KMS-11 (cell line): Measurements from ENCODE around the gene STS.

ENCODE experiments used
- H2AFZ ChIP-seq: fragments of 200-600 bp; sonication (generic); 2 replicates; pipeline ENCODE4 v1.6.1; 2016; ENCODE audit warnings: antibody characterized with exemption, mixed run types, low read depth
- H3K27ac ChIP-seq: fragments of 200-600 bp; sonication (generic); 2 replicates; pipeline ENCODE4 v1.6.1; 2016; ENCODE audit warnings: mild to moderate bottlenecking, mixed run types
- H3K27me3 ChIP-seq: fragments of 200-600 bp; sonication (generic); 2 replicates; pipeline ENCODE4 v1.6.1; 2017; ENCODE audit warnings: mild to moderate bottlenecking, low read depth, mixed run types, moderate library complexity; ENCODE audit not compliant: insufficient read depth
- H3K36me3 ChIP-seq: fragments of 200-600 bp; sonication (generic); 2 replicates; pipeline ENCODE4 v1.6.1; 2017; ENCODE audit warnings: mild to moderate bottlenecking, mixed run types; ENCODE audit not compliant: insufficient read depth
- H3K4me1 ChIP-seq: fragments of 200-600 bp; sonication (generic); 2 replicates; pipeline ENCODE4 v1.6.1; 2016; ENCODE audit warnings: mild to moderate bottlenecking, low read depth, mixed run types; ENCODE audit not compliant: poor library complexity, severe bottlenecking
- H3K4me2 ChIP-seq: fragments of 200-600 bp; sonication (generic); 2 replicates; pipeline ENCODE4 v1.7.0; 2016; ENCODE audit warnings: mild to moderate bottlenecking, mixed run types
- H3K4me3 ChIP-seq: fragments of 200-600 bp; sonication (generic); IDR thresholded peaks from 2 replicates; pipeline ENCODE4 v1.6.1; 2017; ENCODE audit warnings: low read depth, low read length, mixed read lengths; ENCODE audit not compliant: insufficient read depth
- H3K79me2 ChIP-seq: fragments of 200-600 bp; sonication (generic); 2 replicates; pipeline ENCODE4 v1.6.1; 2016; ENCODE audit warnings: low read depth, mixed run types; ENCODE audit not compliant: insufficient read depth
- H3K9ac ChIP-seq: fragments of 200-600 bp; sonication (generic); 2 replicates; pipeline ENCODE4 v1.6.1; 2016; ENCODE audit warnings: mild to moderate bottlenecking, mixed run types
- H4K20me1 ChIP-seq: fragments of 200-600 bp; sonication (generic); 2 replicates; pipeline ENCODE4 v1.6.1; 2016; ENCODE audit warnings: mild to moderate bottlenecking, mixed run types; ENCODE audit not compliant: insufficient read depth
- TF ChIP-seq, protein P1 (sequence below): fragments of 200-600 bp; sonication (generic); conservative IDR thresholded peaks from 2 replicates; pipeline ENCODE4 v1.6.1; 2017; ENCODE audit warnings: low read depth, mild to moderate bottlenecking, antibody characterized with exemption, low read length, moderate library complexity, mixed read lengths

The STS gene

GRCh38 chrX:7108030-7108429 is 39.5 kb upstream of the STS start:
- Histone ChIP-seq H3K4me3 (no peak overlapping the region), H3K36me3 (no peaks in the 10 kb centered on the region), H3K27me3 (no peaks in the 10 kb centered on the region), H3K4me1 (peaks cover 26% of the 10 kb centered on the region), H2AFZ (no peak overlapping the region), H4K20me1 (no peaks in the 10 kb centered on the region), H3K27ac (no peak overlapping the region), H3K4me2 (no peak overlapping the region), H3K79me2 (no peaks in the 10 kb centered on the region), H3K9ac (no peak overlapping the region)
- TF ChIP-seq, protein P1, sequence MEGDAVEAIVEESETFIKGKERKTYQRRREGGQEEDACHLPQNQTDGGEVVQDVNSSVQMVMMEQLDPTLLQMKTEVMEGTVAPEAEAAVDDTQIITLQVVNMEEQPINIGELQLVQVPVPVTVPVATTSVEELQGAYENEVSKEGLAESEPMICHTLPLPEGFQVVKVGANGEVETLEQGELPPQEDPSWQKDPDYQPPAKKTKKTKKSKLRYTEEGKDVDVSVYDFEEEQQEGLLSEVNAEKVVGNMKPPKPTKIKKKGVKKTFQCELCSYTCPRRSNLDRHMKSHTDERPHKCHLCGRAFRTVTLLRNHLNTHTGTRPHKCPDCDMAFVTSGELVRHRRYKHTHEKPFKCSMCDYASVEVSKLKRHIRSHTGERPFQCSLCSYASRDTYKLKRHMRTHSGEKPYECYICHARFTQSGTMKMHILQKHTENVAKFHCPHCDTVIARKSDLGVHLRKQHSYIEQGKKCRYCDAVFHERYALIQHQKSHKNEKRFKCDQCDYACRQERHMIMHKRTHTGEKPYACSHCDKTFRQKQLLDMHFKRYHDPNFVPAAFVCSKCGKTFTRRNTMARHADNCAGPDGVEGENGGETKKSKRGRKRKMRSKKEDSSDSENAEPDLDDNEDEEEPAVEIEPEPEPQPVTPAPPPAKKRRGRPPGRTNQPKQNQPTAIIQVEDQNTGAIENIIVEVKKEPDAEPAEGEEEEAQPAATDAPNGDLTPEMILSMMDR = no peak

DNA sequence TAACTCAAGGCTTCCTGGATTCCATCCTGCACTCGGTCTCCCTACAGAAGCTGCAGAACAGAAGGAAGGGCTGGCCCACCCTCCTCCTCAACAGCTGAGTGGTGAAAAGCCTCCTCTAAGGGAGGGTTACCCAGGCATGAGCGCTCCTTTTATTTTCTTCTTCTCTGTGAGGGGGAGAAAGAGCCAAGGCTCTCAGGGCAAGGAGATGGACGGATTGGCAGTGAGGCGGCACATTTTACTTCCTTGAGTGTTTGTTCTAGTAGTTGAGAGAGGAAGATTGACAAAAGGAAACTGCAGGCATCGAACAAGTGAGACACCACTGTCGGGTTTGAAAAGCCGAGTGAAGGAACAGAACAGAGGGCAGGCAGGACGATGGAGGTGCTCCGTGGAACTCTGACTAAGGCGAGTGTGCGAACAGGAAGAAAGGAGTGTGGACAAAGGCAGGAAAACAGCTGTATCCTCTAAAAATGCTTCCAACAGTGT is 38.4 kb upstream of the STS start:
- H3K4me2 ChIP-seq = no peak overlapping the region
- no peak overlapping the region for H3K27ac ChIP-seq
- H2AFZ ChIP-seq = no peak overlapping the region
- TF ChIP-seq, protein P1 = no peak
- no peaks in the 10 kb centered on the region for H3K27me3 ChIP-seq
- no peak overlapping the region for H3K9ac ChIP-seq
- no peak overlapping the region for H3K4me3 ChIP-seq
- H4K20me1 ChIP-seq = no peaks in the 10 kb centered on the region
- H3K79me2 ChIP-seq = no peaks in the 10 kb centered on the region
- no peaks in the 10 kb centered on the region for H3K36me3 ChIP-seq
- peaks cover 26% of the 10 kb centered on the region for H3K4me1 ChIP-seq

- H3K27ac ChIP-seq = no peak overlapping the region
- H3K4me3 ChIP-seq = no peak overlapping the region
- H4K20me1 ChIP-seq = no peaks in the 10 kb centered on the region
- H3K4me2 ChIP-seq = 0 out of 2 replicates have a peak overlapping the region, but pooled peaks have one; percentile 17
- no peaks in the 10 kb centered on the region for H3K27me3 ChIP-seq
- TF ChIP-seq, protein P1 = no peak
- peaks cover 36% of the 10 kb centered on the region for H3K4me1 ChIP-seq
- no peak overlapping the region for H2AFZ ChIP-seq
- H3K79me2 ChIP-seq = no peaks in the 10 kb centered on the region; the same call in 1 of the 2 replicates
- no peak overlapping the region for H3K9ac ChIP-seq
- H3K36me3 ChIP-seq = no peaks in the 10 kb centered on the region
Observed at GRCh38 chrX:7109838-7110793, 37.4 kb upstream of the STS start.

DNA sequence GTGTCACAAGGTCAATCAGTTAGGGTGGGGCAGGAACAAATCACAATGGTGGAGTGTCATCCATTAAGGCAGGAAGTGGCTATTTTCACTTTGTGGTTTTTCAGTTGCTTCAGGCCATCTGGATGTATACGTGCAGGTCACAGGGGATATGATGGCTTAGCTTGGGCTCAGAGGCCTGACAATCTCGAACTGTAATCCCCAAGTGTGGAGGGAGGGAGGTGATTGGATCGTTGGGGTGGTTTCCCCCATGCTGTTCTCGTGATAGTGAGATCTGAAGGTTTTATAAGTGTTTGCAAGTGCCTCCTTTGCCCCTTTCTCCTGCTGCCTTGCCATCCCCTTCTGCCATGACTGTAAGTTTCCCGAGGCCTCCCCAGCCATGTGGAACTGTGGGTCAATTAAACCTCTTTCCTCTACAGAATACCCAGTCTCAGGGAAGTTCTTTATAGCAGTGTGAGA is 36.7 kb upstream of the STS start:
- H3K4me2 ChIP-seq = peak overlapping the region; percentile 22; the same call in 1 of the 2 replicates

More for the DNA sequence above, 36.7 kb upstream of the STS start:
- Histone ChIP-seq H3K79me2 (no peaks in the 10 kb centered on the region; the same call in 1 of the 2 replicates), H2AFZ (no peak overlapping the region), H3K27me3 (no peaks in the 10 kb centered on the region), H4K20me1 (no peaks in the 10 kb centered on the region), H3K36me3 (no peaks in the 10 kb centered on the region), H3K27ac (no peak overlapping the region), H3K9ac (no peak overlapping the region), H3K4me1 (peaks cover 43% of the 10 kb centered on the region), H3K4me3 (no peak overlapping the region)
- TF ChIP-seq, protein P1 = no peak
